ENCODE measurements around the gene COG5. TPM values are rescaled to one million over a fixed set of nuclear protein-coding genes. Genes with fewer than 3 reads are reported as not detected.

Gene COG5
- total and polyA plus RNA-seq, 9 of the 15 experiments (the other 6 are each of a cell fraction or from before 2014, with no cell fraction given) = 15.3 to 75.1 (median 56.4) TPM

DNA sequence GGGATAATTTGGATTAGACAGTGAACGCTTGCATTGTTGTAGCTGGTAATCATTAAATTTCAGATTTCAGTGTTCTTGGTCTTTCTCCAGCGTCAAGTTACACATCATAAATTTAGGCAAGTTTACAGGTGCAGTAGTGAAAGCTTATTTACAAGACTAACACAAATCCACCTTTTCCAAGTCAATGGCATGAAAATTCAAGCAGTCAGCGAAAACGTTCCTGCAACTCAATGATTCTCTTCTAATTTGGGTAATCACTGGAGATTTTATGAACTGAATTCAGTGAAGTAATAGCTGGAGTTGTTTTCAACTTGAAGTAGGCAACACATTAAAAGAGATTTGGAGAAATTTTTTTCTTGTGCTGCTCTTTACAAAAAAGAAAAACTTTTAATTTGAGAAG is 34.2 kb upstream of the COG5 start:
- Histone ChIP-seq H3K4me2 (ENCODE audit: insufficient read depth, low read length) (no peak overlapping the region), H3K79me2 (ENCODE audit: control insufficient read depth, insufficient read depth, low read length) (no peaks in the 10 kb centered on the region), H3K9me1 (ENCODE audit: control insufficient read depth, insufficient read depth, low read length) (peaks cover 2% of the 10 kb centered on the region), H3K4me3 (no peak overlapping the region), H3K9ac (ENCODE audit: insufficient read depth in 1 of 2, low read depth in 2 of 2, low read length in 2 of 2) (no peak overlapping the region), H3K27ac (ENCODE audit: extremely low read depth, low read depth, low read length) (no peak overlapping the region), H3K27me3 (ENCODE audit: control insufficient read depth in 2 of 2, insufficient read depth in 2 of 2, low read length in 2 of 2) (no peaks in the 10 kb centered on the region), H3K4me1 (replicated peaks in 1 of 2; ENCODE audit: control insufficient read depth in 2 of 2, insufficient read depth in 2 of 2, low read length in 2 of 2) (no peaks in the 10 kb centered on the region), H3K36me3 (ENCODE audit: control insufficient read depth, insufficient read depth, low read length) (peaks cover 77% of the 10 kb centered on the region), H3K9me3 (replicated peaks; ENCODE audit: control insufficient read depth, insufficient read depth, low read depth, low read length) (no peaks in the 10 kb centered on the region), H2AFZ (ENCODE audit: low read depth, low read length) (no peak overlapping the region), H4K20me1 (replicated peaks; ENCODE audit: control insufficient read depth, insufficient read depth, low read length) (no peaks in the 10 kb centered on the region)
- WGBS (ENCODE audit: insufficient coverage, low coverage, missing lambda C conversion rate) = 85% methylated on average over 4 of the region's 4 CpGs
- CTCF ChIA-PET (ENCODE audit: low intra/inter-chr PET ratio) = no interaction called here
- intact Hi-C loops (cut with micrococcal nuclease) (no loop called here), in situ Hi-C loops (cut with MboI) (no loop called here)
- POLR2A ChIA-PET = interaction anchor here (1.6 to 2.0 kb wide), 2 partner anchors 8 to 14 kb away, joined by 5 to 6 read pairs; no protein-coding TSS in a partner anchor
- DNase-seq (ENCODE audit: extremely low read depth in 1 of 4, low spot score in 3 of 4) = no peak
- no peak for FAIRE-seq
- TF ChIP-seq POLR2AphosphoS2 (IDR thresholded peaks at IDR 0.05; ENCODE audit: low read length) (no peak), ZNF316 (IDR thresholded peaks at IDR 0.05) (peak; percentile 65)
- BruUV-seq (replicated peaks) = no TSS peak
- no peak for ATAC-seq

DNA sequence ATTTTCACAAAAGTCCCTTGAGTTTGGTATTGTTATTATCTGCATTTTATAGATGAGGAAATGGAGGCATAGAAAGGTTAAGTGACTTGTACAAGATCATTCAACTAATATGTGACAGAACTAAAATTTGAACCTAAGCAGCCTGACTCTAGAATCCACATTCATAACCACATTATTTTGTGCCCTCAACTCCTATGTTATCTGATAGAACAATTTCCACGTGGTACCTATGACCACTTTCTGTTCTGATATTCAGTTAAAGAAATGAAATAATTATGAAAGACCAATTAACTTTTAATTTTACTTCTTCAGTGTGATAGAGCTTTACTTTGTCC is 33.8 kb upstream of the COG5 start:
- peaks cover 2% of the 10 kb centered on the region for H3K9me1 ChIP-seq (ENCODE audit: control insufficient read depth, insufficient read depth, low read length)
- no peak overlapping the region for H2AFZ ChIP-seq (ENCODE audit: low read depth, low read length)
- no peak for TF ChIP-seq ESRRA (IDR thresholded peaks at IDR 0.05; ENCODE audit: borderline replicate concordance, low read depth)
- no peak for TF ChIP-seq NR4A1 (CRISPR knock-in tag; IDR thresholded peaks at IDR 0.05)
- no peak for TF ChIP-seq NR4A1 (tag; IDR thresholded peaks at IDR 0.05)
- no peak for TF ChIP-seq ZNF586 (CRISPR knock-in tag; conservative IDR thresholded peaks at IDR 0.05)
- no peak for TF ChIP-seq RBFOX2 (IDR thresholded peaks at IDR 0.05; ENCODE audit: low read depth, low read length)
- no peak for TF ChIP-seq RBM39 (optimal IDR thresholded peaks at IDR 0.05; ENCODE audit: low read depth, low read length)
- TF ChIP-seq GABPB1 (CRISPR knock-in tag; IDR thresholded peaks at IDR 0.05) = no peak
- TF ChIP-seq ZNF551 (CRISPR knock-in tag; IDR thresholded peaks at IDR 0.05) = no peak
- TF ChIP-seq XRCC5 (IDR thresholded peaks at IDR 0.05; ENCODE audit: low read depth, low read length) = no peak
- TF ChIP-seq, protein P1, sequence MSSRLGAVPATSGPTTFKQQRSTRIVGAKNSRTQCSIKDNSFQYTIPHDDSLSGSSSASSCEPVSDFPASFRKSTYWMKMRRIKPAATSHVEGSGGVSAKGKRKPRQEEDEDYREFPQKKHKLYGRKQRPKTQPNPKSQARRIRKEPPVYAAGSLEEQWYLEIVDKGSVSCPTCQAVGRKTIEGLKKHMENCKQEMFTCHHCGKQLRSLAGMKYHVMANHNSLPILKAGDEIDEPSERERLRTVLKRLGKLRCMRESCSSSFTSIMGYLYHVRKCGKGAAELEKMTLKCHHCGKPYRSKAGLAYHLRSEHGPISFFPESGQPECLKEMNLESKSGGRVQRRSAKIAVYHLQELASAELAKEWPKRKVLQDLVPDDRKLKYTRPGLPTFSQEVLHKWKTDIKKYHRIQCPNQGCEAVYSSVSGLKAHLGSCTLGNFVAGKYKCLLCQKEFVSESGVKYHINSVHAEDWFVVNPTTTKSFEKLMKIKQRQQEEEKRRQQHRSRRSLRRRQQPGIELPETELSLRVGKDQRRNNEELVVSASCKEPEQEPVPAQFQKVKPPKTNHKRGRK (tag; IDR thresholded peaks at IDR 0.05) = no peak
- intact Hi-C loops (cut with micrococcal nuclease) (no loop called here), in situ Hi-C loops (cut with MboI) (no loop called here)
- H3K79me2 ChIP-seq (ENCODE audit: control insufficient read depth, insufficient read depth, low read length) = no peaks in the 10 kb centered on the region
- 45% methylated on average over 1 of the region's 1 CpG for WGBS (ENCODE audit: insufficient coverage, low coverage, missing lambda C conversion rate)
- ChIA-PET CTCF (ENCODE audit: low intra/inter-chr PET ratio) (no interaction called here), POLR2A (interaction anchor here (1.5 to 2.0 kb wide), 3 partner anchors 9 to 14 kb away, joined by 4 to 6 read pairs (median 5); no protein-coding TSS in a partner anchor)
- no peaks in the 10 kb centered on the region for H3K9me3 ChIP-seq (replicated peaks; ENCODE audit: control insufficient read depth, insufficient read depth, low read depth, low read length)
- H3K4me3 ChIP-seq = no peak overlapping the region
- no peak overlapping the region for H3K27ac ChIP-seq (ENCODE audit: extremely low read depth, low read depth, low read length)
- H3K36me3 ChIP-seq (ENCODE audit: control insufficient read depth, insufficient read depth, low read length) = peaks cover 79% of the 10 kb centered on the region
- no peaks in the 10 kb centered on the region for H3K4me1 ChIP-seq (replicated peaks in 1 of 2; ENCODE audit: control insufficient read depth in 2 of 2, insufficient read depth in 2 of 2, low read length in 2 of 2)
- H3K4me2 ChIP-seq (ENCODE audit: insufficient read depth, low read length) = no peak overlapping the region
- no peaks in the 10 kb centered on the region for H4K20me1 ChIP-seq (replicated peaks; ENCODE audit: control insufficient read depth, insufficient read depth, low read length)
- ATAC-seq (no peak), FAIRE-seq (no peak), DNase-seq (ENCODE audit: extremely low read depth in 1 of 4, low spot score in 3 of 4) (no peak)
- no peaks in the 10 kb centered on the region for H3K27me3 ChIP-seq (ENCODE audit: control insufficient read depth in 2 of 2, insufficient read depth in 2 of 2, low read length in 2 of 2)
- BruUV-seq (replicated peaks) = no TSS peak
- no peak overlapping the region for H3K9ac ChIP-seq (ENCODE audit: insufficient read depth in 1 of 2, low read depth in 2 of 2, low read length in 2 of 2)
